LNCAP (cell line): Measurements from ENCODE around the gene BCL2L2.

Source experiments
- CTCF ChIP-seq: fragments of 450-650 bp; IDR thresholded peaks from 2 replicates; pipeline ENCODE4 v1.5.1; 2017; ENCODE audit warnings: mild to moderate bottlenecking

The BCL2L2 gene

GRCh38 chr14:23297096-23297495, 9.5 kb upstream of the BCL2L2 start:
- TF ChIP-seq CTCF = no peak

- no peak for TF ChIP-seq CTCF
Measured at GRCh38 chr14:23297611-23298277, 8.9 kb upstream of the BCL2L2 start.

- TF ChIP-seq CTCF = peak; percentile 44; the same call in 1 of the 2 replicates
Measured at GRCh38 chr14:23299211-23299957, 7.2 kb upstream of the BCL2L2 start.

GRCh38 chr14:23299986-23300686, 6.5 kb upstream of the BCL2L2 start:
- TF ChIP-seq CTCF = 0 out of 2 replicates have a peak, but pooled peaks have one; percentile 7

- no peak for TF ChIP-seq CTCF
Measured at GRCh38 chr14:23300687-23301223, 5.9 kb upstream of the BCL2L2 start.

GRCh38 chr14:23301288-23301968, 5.2 kb upstream of the BCL2L2 start:
- TF ChIP-seq CTCF = peak; percentile 95

- no peak for TF ChIP-seq CTCF
Measured at GRCh38 chr14:23301969-23302289, 4.7 kb upstream of the BCL2L2 start.
